Measurements from ENCODE around the gene MGAT2.
"Not testable (repeated sequence)": the region's sequence is repeated elsewhere in the genome, so short reads cannot be mapped to it uniquely, and the experiment has no call there.

Gene MGAT2

DNA sequence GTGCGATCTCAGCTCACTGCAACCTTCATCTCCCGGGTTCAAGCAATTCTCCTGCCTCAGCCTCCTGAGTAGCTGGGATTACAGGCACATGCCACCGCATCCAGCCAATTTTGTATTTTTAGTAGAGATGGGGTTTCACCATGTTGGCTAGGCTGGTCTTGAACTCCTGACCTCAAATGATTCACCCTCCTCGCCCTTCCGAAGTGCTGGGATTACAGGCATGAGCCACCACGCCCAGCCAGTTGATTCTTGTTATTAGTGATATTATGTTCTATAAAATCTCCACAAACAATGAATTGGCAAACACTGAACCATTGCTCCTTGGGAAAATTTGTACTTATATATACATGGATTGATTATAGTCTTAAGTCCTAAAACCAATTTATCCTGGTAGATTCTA, 36.9 kb downstream of the MGAT2 start:
- not testable (repeated sequence) for DNase-seq (ENCODE audit: low read depth)

GRCh38 chr14:49659526-49660455, 39.2 kb downstream of the MGAT2 start:
- no peak for DNase-seq (ENCODE audit: low read depth)

GRCh38 chr14:49670475-49670874, 49.9 kb downstream of the MGAT2 start:
- DNase-seq (ENCODE audit: low read depth), result no peak

Data from stimulated activated CD8-positive, alpha-beta memory T cell treated with anti-CD3 and anti-CD28 coated beads, Interleukin-7, amount 100 ng/mL, for 24 hours (primary cell).